ENCODE data around the gene RNU1-3. TPM values are rescaled to one million over a fixed set of nuclear protein-coding genes. Genes with fewer than 3 reads are reported as not detected.
A peak's percentile ranks its signal among the peaks of the same experiment; 100 is the strongest.
"Not testable (repeated sequence)": the region's sequence is repeated elsewhere in the genome, so short reads cannot be mapped to it uniquely, and the experiment has no call there.

RNU1-3 gene
- total RNA-seq, 6 donors from 2014 or later: under 0.01 to 14,413 (median 1,360) TPM

DNA sequence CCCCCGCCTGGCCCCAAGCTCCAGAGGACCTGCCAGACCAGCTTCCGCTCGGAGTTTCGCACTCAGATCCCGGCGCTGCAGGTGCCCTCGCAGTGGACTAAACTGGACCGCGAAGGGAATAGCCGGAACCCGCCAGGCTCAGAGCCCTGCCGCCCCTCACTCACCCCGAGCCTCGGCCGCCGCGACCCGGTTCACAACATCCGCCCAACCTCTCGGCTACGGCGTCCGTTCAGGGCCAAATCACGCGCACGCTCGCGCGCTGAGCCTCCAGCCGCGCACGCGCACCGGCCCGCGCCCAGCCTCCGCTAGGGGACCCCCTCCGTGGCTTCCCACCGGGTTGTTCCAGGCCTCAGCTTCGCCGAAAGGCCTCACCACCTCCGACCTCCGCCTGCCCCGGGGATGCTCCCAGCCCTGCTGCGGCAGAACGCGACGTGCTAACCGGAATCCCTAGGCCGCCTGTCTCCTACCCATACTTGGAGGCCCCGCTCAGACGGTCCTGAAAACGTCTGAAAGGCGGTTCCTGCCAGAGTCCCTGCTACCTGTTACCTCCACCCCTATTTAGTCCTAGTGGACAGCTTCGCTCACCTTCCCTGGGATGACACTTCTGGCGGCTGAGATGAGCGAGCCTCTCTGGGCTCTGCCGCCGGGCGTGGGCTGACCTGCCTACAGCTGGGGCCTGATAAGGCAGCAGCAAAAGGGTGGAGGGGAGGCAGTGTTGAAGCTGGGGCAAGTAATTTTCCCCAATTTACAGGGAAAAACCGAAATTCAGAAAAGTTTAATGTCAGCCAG is 22.1 kb downstream of the RNU1-3 start:
- ATAC-seq (ENCODE audit: low FRiP score in 2 of 2): peak; percentile 85 to 96
- H3K27me3 ChIP-seq, H3K36me3 ChIP-seq, H3K9me3 ChIP-seq: not testable (repeated sequence)
- Histone ChIP-seq H3K4me3 (peak overlapping the region; percentile 47 to 88 (median 60)), H3K4me1 (peaks cover 22 to 44% (median 26%) of the 10 kb centered on the region in 4 donors), H3K27ac (peak overlapping the region; percentile 46 to 87 (median 80))
- TF ChIP-seq POLR2A (IDR thresholded peaks at IDR 0.05) (peak in 2 of 4 donors; percentile 7 to 41), POLR2AphosphoS5 (IDR thresholded peaks at IDR 0.05) (peak; percentile 92 to 98)
- TF ChIP-seq, protein P1, sequence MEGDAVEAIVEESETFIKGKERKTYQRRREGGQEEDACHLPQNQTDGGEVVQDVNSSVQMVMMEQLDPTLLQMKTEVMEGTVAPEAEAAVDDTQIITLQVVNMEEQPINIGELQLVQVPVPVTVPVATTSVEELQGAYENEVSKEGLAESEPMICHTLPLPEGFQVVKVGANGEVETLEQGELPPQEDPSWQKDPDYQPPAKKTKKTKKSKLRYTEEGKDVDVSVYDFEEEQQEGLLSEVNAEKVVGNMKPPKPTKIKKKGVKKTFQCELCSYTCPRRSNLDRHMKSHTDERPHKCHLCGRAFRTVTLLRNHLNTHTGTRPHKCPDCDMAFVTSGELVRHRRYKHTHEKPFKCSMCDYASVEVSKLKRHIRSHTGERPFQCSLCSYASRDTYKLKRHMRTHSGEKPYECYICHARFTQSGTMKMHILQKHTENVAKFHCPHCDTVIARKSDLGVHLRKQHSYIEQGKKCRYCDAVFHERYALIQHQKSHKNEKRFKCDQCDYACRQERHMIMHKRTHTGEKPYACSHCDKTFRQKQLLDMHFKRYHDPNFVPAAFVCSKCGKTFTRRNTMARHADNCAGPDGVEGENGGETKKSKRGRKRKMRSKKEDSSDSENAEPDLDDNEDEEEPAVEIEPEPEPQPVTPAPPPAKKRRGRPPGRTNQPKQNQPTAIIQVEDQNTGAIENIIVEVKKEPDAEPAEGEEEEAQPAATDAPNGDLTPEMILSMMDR (IDR thresholded peaks at IDR 0.05): peak in 5 of 6 experiments; percentile 20 to 80 (median 62)
- peak; percentile 97 to 100 for DNase-seq
- 11 to 16% methylated on average over 8 to 61 of the region's 61 CpGs for WGBS, 2 donors

DNA sequence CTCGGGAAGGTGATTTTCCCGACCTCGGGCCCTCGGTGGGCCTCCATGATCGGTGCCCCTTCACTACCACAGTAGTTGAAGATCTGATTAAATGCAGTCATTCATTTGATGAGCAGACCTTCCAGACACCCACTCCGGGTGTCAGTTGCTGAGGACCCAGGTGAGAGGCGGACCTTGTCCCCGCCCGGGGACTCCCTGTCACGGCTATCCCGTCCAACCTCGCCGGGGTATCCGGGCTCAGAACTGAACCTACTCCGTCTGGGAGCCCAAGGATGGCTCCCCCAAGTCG is 22.6 kb downstream of the RNU1-3 start:
- 0 to 1% methylated on average over 16 of the region's 16 CpGs for WGBS, 2 donors
- Histone ChIP-seq H3K27ac (peak overlapping the region; percentile 46 to 87 (median 80)), H3K4me1 (peaks cover 22 to 49% (median 26%) of the 10 kb centered on the region in 4 donors), H3K4me3 (peak overlapping the region; percentile 47 to 88 (median 60)), H3K9me3 (no peaks in the 10 kb centered on the region), H3K36me3 (peaks cover 0 to 5% (median 0%) of the 10 kb centered on the region in 4 donors), H3K27me3 (no peaks in the 10 kb centered on the region)
- DNase-seq: no peak
- TF ChIP-seq POLR2AphosphoS5 (IDR thresholded peaks at IDR 0.05) (no peak), POLR2A (IDR thresholded peaks at IDR 0.05) (no peak), EP300 (IDR thresholded peaks at IDR 0.05) (no peak)
- ATAC-seq (ENCODE audit: low FRiP score in 2 of 2): no peak

DNA sequence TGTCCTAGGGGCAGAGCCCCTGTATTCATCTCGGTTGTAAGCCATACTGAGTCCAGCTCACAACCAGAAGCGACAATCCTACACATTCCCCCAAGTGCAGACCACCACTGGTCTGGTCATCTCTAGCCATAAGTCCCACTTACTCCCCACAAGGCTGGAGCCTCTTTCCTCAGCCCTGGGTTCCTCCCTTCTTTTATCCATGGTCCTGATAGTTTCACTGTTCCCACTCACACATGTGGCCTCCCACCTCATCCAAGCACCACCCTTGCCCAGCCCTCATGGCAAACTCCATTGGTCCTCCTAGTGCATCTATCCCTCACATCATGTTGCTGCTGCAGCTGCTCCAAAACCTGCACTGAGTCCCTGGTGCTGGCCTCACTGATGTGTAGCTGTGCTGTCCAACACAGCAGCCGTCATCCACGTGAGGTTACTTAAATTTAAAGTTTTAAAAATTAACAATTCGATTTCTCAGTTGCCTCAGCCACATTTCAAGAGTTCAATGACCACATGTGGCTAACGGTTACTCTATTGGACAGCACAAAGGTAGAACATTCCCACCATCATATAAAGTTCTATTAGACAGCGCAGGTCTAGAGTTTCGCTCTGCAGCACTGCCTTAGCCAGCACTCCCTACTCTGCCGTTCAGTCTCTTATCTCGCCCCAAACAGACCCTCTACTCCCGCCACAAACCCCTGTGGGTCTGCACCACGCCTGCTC is 23.1 kb downstream of the RNU1-3 start:
- not testable (repeated sequence) for H3K27me3 ChIP-seq; ATAC-seq (ENCODE audit: low FRiP score in 2 of 2); H3K9me3 ChIP-seq; H3K36me3 ChIP-seq
- Histone ChIP-seq H3K27ac (peak overlapping the region in 2 of 4 donors; percentile 82 to 87), H3K4me1 (peaks cover 22 to 51% (median 26%) of the 10 kb centered on the region in 4 donors), H3K4me3 (peak overlapping the region; percentile 47 to 88 (median 60))
- WGBS, 2 donors: 27 to 28% methylated on average over 12 of the region's 12 CpGs
- peak in 1 of 2 donors; percentile 36 for DNase-seq

DNA sequence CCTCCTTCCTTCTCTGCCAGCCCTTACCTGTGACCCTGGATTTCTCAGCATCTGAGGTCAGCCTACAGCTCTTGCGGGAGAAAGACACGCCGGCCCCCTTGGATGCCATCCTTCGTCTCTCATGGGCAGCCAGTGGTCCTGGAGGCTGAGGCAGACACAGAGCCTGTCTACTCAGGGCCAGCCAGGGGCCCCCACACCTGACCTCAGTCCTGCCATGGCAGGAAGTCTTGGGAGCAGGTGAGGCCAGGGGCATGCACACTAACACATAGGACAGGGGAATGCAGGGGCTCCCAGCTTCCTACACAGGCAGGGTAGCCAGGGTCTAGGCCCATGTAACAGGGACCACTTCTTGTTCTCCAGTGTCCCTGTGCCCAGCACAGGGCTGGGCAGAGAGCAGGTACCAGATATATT is 23.7 kb downstream of the RNU1-3 start:
- not testable (repeated sequence) for ATAC-seq (ENCODE audit: low FRiP score in 2 of 2); H3K36me3 ChIP-seq; H3K27me3 ChIP-seq; H3K9me3 ChIP-seq
- Histone ChIP-seq H3K27ac (peak overlapping the region in 1 of 4 donors; percentile 87), H3K4me1 (peaks cover 22 to 50% (median 26%) of the 10 kb centered on the region in 4 donors), H3K4me3 (peak overlapping the region in 1 of 4 donors; percentile 58)
- 95 to 99% methylated on average over 4 of the region's 4 CpGs for WGBS, 2 donors
- DNase-seq: peak; percentile 27 to 76

DNA sequence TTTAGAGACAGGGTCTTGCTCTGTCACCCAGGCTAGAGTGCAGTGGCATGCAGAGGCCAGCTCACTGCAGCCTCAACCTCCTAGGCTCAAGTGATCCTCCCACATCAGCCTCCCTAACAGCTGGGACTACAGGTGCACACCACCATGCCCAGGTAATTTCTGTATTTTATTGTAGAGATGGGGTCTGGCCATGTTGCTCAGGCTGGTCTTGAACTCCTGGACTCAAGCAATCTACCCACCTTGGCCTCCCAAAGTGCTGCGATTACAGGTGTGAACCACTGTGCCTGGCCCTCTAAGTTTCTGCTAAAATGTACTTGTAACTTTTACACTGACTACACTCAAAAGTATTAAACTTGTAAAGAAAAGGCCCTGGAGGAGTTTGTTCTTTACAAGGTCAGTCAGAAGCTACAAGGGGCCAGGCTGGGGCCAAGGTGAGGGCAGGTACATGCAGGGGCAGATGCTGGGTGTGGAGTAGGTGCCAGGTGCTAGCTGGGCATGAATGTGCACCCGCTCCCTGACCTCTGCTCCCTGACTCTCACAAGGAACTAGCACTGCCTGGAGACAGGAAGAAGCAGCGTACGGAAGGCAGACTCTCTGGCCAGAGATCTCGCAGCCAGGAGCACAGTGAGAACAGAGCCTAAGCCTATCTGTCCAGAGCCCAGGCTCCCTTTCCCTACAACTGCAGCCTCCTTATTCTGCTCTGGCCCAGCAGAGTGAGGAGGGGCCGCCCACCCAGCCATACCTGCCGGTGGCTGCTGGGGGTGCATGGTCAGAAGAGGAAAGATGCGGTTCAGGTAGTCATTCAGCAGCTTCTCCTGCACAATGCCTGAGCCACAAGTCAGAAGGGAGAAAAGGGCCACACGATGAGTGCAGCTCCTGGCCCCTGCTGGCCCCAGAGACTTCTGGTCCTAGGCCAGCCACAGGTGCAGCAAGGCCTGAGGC is 24.5 kb downstream of the RNU1-3 start:
- not testable (repeated sequence) for ATAC-seq (ENCODE audit: low FRiP score in 2 of 2); H3K27me3 ChIP-seq
- 75 to 81% methylated on average over 7 to 8 of the region's 9 CpGs for WGBS, 2 donors

DNA sequence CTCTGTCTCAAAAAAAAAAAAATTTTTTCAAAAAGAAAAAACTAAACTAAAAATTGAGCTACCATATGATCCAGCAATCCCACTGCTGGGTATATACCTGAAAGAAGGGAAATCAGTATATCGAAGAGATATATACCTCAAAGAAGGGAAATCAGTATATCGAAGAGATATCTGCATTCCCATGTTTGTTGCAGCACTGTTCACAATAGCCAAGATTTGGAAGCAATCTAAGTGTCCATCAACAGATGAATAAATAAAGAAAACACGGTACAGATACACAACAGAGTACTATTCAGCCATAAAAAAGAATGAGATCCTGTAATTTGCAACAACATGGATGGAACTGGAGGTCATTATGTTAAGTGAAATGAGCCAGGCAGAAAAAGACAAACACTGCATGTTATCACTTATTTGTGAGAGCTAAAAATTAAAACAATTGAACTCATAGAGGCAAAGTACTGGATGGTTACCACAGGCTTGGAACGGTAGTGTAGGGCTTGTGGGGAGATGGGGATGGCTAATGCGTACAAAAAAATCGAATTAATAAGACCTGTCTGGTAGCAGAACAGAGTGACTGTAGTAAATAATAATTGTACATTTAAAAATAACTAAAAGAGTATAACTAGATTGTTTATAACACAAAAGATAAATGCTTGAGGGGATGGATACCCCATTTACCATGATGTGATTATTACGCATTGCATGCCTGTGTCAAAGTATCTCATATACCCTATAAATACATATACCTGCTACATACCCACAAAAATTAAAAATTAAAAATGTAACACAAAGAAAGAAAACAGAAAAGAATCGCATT is 25.4 kb downstream of the RNU1-3 start:
- 94 to 95% methylated on average over 8 of the region's 8 CpGs for WGBS, 2 donors
- H3K27me3 ChIP-seq; H3K4me3 ChIP-seq; H3K36me3 ChIP-seq; ATAC-seq (ENCODE audit: low FRiP score in 2 of 2); H3K27ac ChIP-seq; H3K9me3 ChIP-seq; DNase-seq: not testable (repeated sequence)
- H3K4me1 ChIP-seq: peaks cover 22 to 47% (median 26%) of the 10 kb centered on the region in 4 donors

More for the DNA sequence above, 24.5 kb downstream of the RNU1-3 start:
- not testable (repeated sequence) for H3K9me3 ChIP-seq, H3K27ac ChIP-seq, H3K36me3 ChIP-seq, H3K4me3 ChIP-seq
- H3K4me1 ChIP-seq: peaks cover 22 to 47% (median 26%) of the 10 kb centered on the region in 4 donors
- DNase-seq: peak; percentile 20 to 58

DNA sequence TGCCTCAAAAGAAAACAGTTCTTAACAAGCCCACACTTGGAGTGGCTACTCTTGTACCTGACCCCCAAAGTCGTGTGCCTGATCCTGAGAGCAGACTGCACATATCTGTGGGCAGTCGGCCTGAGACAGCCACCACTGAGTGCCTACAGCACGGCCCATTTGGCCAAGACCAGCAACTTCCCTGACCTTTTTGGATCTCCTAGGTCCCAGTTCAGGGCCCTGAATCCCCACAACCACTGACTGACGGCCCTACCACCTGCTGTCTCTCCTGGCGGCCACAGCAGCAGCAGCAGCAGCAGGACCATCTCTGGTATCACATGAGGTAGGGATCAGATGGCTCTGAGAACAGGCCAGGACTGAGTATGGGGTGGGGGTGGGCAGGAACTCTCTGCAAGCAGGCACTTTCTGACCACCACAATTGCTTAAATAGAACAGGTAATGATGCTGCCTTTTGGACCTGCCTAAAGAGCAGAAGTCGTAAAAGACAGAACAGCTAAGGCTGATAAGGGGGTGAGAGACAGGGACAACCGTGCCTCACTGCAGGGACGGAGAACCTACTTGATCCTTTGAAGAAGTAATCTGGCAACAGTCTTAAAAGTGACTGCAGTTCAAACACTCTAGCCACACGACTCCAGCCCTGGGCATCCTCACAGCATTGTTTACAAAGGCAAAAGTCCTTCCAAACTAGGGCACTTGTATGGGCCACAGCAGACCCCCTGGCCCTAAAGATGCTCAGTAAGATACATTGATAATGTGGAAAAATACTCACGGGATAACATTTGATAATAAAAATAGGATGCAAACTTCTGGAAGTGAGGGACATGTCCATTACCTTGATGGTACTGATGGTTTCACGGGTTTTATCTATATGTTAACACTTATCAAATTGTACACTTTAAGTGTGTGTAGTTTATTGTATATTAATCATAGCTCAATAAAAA is 27.4 kb downstream of the RNU1-3 start:
- H3K36me3 ChIP-seq, H3K9me3 ChIP-seq, H3K4me3 ChIP-seq, H3K27me3 ChIP-seq, H3K27ac ChIP-seq: not testable (repeated sequence)
- H3K4me1 ChIP-seq: peaks cover 14 to 34% (median 19%) of the 10 kb centered on the region in 4 donors
- peak in 1 of 2 donors; percentile 5 for ATAC-seq (ENCODE audit: low FRiP score in 2 of 2)
- peak in 1 of 2 donors; percentile 25 for DNase-seq
- 68 to 78% methylated on average over 10 to 11 of the region's 11 CpGs for WGBS, 2 donors

DNA sequence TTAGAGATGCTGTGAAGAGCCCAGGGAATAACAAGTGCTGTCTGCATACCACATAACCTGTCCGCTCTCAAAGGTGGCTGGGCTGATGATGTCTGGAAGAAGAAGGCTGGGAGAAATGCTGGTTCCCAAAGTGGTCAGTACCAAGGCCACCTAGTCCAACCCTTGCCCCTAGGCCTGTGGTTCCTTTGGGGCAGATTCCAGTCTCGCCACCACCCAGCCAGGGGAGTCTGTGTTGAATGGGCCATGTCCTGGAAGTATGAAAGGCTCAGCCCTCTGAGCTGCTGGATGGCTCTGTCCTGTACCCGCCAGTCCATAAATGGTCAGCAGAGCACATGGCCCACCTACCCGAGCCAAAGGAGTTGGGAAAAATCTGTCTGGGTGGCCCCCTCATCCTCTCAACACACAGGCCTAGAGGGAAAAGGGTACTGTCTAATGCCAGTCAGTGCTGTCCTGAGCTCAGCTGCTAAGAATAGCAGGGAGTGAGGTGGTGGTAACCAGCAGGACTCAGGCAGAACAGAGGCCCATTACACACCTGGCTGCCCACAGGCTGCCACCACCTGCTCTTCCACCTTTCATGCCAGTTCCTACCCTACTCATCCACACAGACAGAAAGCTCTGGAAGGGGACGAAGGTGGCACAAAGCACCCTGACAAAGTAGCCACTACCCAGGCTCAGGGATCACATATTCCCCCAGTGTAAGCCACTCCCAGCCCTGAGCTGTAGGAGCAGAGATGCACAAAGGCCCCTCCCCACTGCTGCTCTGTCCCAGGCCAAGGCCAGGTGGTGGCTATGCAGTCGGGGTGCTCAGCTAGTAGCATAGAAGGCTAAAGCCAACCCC is 28.6 kb downstream of the RNU1-3 start:
- ATAC-seq (ENCODE audit: low FRiP score in 2 of 2): peak; percentile 4 to 5
- peaks cover 4 to 18% (median 13%) of the 10 kb centered on the region in 4 donors for H3K36me3 ChIP-seq
- 88 to 92% methylated on average over 6 of the region's 6 CpGs for WGBS, 2 donors

More for the DNA sequence above, 28.6 kb downstream of the RNU1-3 start:
- DNase-seq: peak in 1 of 2 donors; percentile 19
- H3K4me1 ChIP-seq: peaks cover 5 to 23% (median 11%) of the 10 kb centered on the region in 4 donors
- H3K27me3 ChIP-seq, H3K4me3 ChIP-seq, H3K9me3 ChIP-seq, H3K27ac ChIP-seq: not testable (repeated sequence)
